ENCODE measurements around the gene SMIM13. TPM values are rescaled to one million over a fixed set of nuclear protein-coding genes. Genes with fewer than 3 reads are reported as not detected.

SMIM13 gene
- total and polyA plus RNA-seq, 11 donors, result 4.6 to 18.4 (median 12.3) TPM

- H3K9me3 ChIP-seq, result peaks cover 0 to 17% (median 0%) of the 10 kb centered on the region in 12 donors
- 65 to 99% (median 90%) methylated on average over 6 of the region's 6 CpGs for WGBS, 4 donors
- intact Hi-C loops (cut with DNase I), result loop anchor here in 7 of 10 donors (5.0 to 10.0 kb wide), 3 partner anchors 53 to 316 kb away; partner anchors contain the start of gene NEDD9 (in 3 of the 7)
- H3K27me3 ChIP-seq, result no peaks in the 10 kb centered on the region
- DNase-seq, result no peak
- no peak overlapping the region for H3K27ac ChIP-seq
- ATAC-seq, result no peak
- TF ChIP-seq POLR2A (IDR thresholded peaks at IDR 0.05) (no peak), CTCF (IDR thresholded peaks at IDR 0.05) (no peak)
- no peak overlapping the region for H3K4me3 ChIP-seq
- no peaks in the 10 kb centered on the region for H3K4me1 ChIP-seq
- H3K36me3 ChIP-seq, result peaks cover 0 to 15% (median 5%) of the 10 kb centered on the region in 9 donors
Observed at GRCh38 chr6:11179088-11179418, 85.4 kb downstream of the SMIM13 start.

GRCh38 chr6:11179419-11180202 is 86.0 kb downstream of the SMIM13 start:
- Histone ChIP-seq H3K4me1 (no peaks in the 10 kb centered on the region), H3K4me3 (no peak overlapping the region), H3K9me3 (peaks cover 0 to 17% (median 0%) of the 10 kb centered on the region in 12 donors), H3K36me3 (peaks cover 0 to 20% (median 10%) of the 10 kb centered on the region in 9 donors), H3K27ac (no peak overlapping the region), H3K27me3 (no peaks in the 10 kb centered on the region)
- WGBS, 4 donors, result 62 to 72% (median 64%) methylated on average over 8 of the region's 8 CpGs
- TF ChIP-seq POLR2A (IDR thresholded peaks at IDR 0.05) (no peak), CTCF (IDR thresholded peaks at IDR 0.05) (no peak)
- ATAC-seq, result no peak
- DNase-seq, result no peak
- intact Hi-C loops (cut with DNase I), result loop anchor here in 7 of 10 donors (5.0 to 10.0 kb wide), 4 partner anchors 53 to 315 kb away; partner anchors contain the start of gene NEDD9 (in 3 of the 7)

GRCh38 chr6:11181478-11182136 is 88.0 kb downstream of the SMIM13 start:
- 98 to 100% (median 99%) methylated on average over 3 of the region's 3 CpGs for WGBS, 4 donors
- ATAC-seq, result no peak
- Histone ChIP-seq H3K9me3 (peaks cover 0 to 17% (median 0%) of the 10 kb centered on the region in 12 donors), H3K4me3 (no peak overlapping the region), H3K27ac (no peak overlapping the region), H3K36me3 (peaks cover 0 to 40% (median 30%) of the 10 kb centered on the region in 9 donors), H3K27me3 (no peaks in the 10 kb centered on the region), H3K4me1 (no peaks in the 10 kb centered on the region)
- no peak for TF ChIP-seq POLR2A (IDR thresholded peaks at IDR 0.05)
- no peak for TF ChIP-seq CTCF (IDR thresholded peaks at IDR 0.05)
- intact Hi-C loops (cut with DNase I), result loop anchor here in 1 of 10 donors (10.0 kb wide), 1 partner anchor 133 kb away; no protein-coding TSS in a partner anchor
- DNase-seq, result no peak

GRCh38 chr6:11183761-11184362 is 90.2 kb downstream of the SMIM13 start:
- H3K9me3 ChIP-seq, result peaks cover 0 to 17% (median 0%) of the 10 kb centered on the region in 12 donors
- H3K4me1 ChIP-seq, result no peaks in the 10 kb centered on the region
- no peak overlapping the region for H3K4me3 ChIP-seq
- H3K27ac ChIP-seq, result no peak overlapping the region
- intact Hi-C loops (cut with DNase I), result loop anchor here in 1 of 10 donors (10.0 kb wide), 1 partner anchor 131 kb away; no protein-coding TSS in a partner anchor
- no peaks in the 10 kb centered on the region for H3K27me3 ChIP-seq
- ATAC-seq (no peak), DNase-seq (no peak)
- WGBS, 4 donors, result 86 to 93% (median 89%) methylated on average over 3 of the region's 3 CpGs
- TF ChIP-seq POLR2A (IDR thresholded peaks at IDR 0.05), result no peak
- TF ChIP-seq CTCF (IDR thresholded peaks at IDR 0.05), result no peak
- H3K36me3 ChIP-seq, result peaks cover 0 to 63% (median 53%) of the 10 kb centered on the region in 9 donors

All from heart left ventricle (tissue), 16 donors.